GM12891 (cell line): ENCODE results near the gene ETS2.

Experiments
- POLR2A ChIP-seq: IDR thresholded peaks from 2 replicates; pipeline ENCODE4 v1.6.1; 2011; ENCODE audit warnings: low read depth, low read length, control low read depth
- POLR2AphosphoS5 ChIP-seq: IDR thresholded peaks from 2 replicates; pipeline ENCODE4 v1.6.1; 2011; ENCODE audit warnings: low read depth, low read length, control low read depth
- POU2F2 ChIP-seq: IDR thresholded peaks from 2 replicates; pipeline ENCODE4 v1.6.1; 2011; ENCODE audit warnings: low read depth, mild to moderate bottlenecking, control low read depth, low read length, moderate library complexity
- SPI1 ChIP-seq: IDR thresholded peaks from 2 replicates; pipeline ENCODE4 v1.6.1; 2011; ENCODE audit warnings: low read depth, low read length, control low read depth
- TAF1 ChIP-seq: IDR thresholded peaks from 2 replicates; pipeline ENCODE4 v1.6.1; 2011; ENCODE audit warnings: low read depth, low read length, control low read depth

DNA sequence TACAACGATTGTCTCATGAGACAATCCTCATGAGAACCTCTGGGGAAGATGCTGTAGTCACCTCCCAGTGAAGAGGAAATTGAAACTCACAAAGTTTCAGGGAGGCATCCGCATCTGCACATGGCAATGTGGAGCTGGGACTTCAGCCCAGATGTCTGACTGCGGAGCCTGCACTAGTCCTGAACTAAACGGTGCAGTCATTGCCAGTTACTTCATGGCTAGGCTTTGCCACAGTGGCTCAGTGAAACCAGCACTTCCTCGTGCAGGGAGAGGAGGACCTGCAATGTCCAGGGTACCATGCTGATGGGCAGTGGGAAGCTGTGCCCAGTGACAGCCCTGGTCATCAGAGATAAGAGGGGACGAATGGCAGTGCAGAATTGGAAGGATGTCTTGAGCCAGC is 40.7 kb upstream of the ETS2 start:
- no peak for TF ChIP-seq POLR2AphosphoS5
- no peak for TF ChIP-seq POLR2A
- no peak for TF ChIP-seq TAF1
- no peak for TF ChIP-seq SPI1
- no peak for TF ChIP-seq POU2F2
